Thyroid gland (tissue), 4 donors: ENCODE results near the gene FRMD4A.

Experiments used
- POLR2A ChIP-seq, 2 donors: fragments of 450-650 bp; IDR thresholded peaks; one replicate each; pipeline ENCODE4 v1.6.1; 2017; ENCODE audit warnings: antibody characterized with exemption in 2 of 2, mild to moderate bottlenecking in 2 of 2, moderate library complexity in 1 of 2
- TF ChIP-seq, protein P1 (sequence below), 6 experiments: fragments of 200-600 bp in 3 of 6; fragments of 450-650 bp in 3 of 6; sonication (generic) in 3 of 6; IDR thresholded peaks; one replicate each; pipeline ENCODE4 v1.5.1; 2016 to 2019; ENCODE audit warnings: antibody characterized with exemption in 6 of 6, mild to moderate bottlenecking in 2 of 6, inconsistent platforms in 1 of 6, moderate library complexity in 1 of 6

DNA sequence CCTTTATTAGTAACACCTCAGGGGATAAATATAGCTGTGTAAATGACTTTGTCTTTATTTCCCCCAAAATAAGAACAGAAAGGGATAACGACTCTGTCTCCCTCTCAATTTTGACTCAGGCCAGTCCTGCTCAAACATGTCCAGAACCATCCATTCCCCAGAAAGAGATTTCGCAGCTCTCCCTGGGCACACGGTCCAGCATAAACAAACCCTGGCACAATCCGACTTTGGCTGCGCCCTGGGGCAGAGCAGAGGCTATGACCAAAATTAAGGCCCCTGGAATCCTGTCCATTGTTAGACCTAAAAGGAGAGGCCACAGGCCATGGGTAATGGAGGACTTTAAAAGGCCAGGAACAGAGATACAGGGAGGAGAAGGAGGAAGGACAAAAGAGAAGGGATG lies 644.8 kb downstream of the FRMD4A start:
- TF ChIP-seq POLR2A (IDR thresholded peaks at IDR 0.05), result no peak
- TF ChIP-seq, protein P1, sequence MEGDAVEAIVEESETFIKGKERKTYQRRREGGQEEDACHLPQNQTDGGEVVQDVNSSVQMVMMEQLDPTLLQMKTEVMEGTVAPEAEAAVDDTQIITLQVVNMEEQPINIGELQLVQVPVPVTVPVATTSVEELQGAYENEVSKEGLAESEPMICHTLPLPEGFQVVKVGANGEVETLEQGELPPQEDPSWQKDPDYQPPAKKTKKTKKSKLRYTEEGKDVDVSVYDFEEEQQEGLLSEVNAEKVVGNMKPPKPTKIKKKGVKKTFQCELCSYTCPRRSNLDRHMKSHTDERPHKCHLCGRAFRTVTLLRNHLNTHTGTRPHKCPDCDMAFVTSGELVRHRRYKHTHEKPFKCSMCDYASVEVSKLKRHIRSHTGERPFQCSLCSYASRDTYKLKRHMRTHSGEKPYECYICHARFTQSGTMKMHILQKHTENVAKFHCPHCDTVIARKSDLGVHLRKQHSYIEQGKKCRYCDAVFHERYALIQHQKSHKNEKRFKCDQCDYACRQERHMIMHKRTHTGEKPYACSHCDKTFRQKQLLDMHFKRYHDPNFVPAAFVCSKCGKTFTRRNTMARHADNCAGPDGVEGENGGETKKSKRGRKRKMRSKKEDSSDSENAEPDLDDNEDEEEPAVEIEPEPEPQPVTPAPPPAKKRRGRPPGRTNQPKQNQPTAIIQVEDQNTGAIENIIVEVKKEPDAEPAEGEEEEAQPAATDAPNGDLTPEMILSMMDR (IDR thresholded peaks at IDR 0.05), result no peak
